GM21423 (cell line): ENCODE results near the gene RALB.
A peak's percentile ranks its signal among the peaks of the same experiment; 100 is the strongest.
"Not testable (repeated sequence)": the region's sequence is repeated elsewhere in the genome, so short reads cannot be mapped to it uniquely, and the experiment has no call there.

Experiments used
- ATAC-seq: cut with Tn5 transposase; IDR thresholded peaks from one replicate; pipeline ENCODE4 v1.9.1; 2021; ENCODE audit warnings: mild to moderate bottlenecking, moderate library complexity; ENCODE audit not compliant: unreplicated experiment

The RALB gene

DNA sequence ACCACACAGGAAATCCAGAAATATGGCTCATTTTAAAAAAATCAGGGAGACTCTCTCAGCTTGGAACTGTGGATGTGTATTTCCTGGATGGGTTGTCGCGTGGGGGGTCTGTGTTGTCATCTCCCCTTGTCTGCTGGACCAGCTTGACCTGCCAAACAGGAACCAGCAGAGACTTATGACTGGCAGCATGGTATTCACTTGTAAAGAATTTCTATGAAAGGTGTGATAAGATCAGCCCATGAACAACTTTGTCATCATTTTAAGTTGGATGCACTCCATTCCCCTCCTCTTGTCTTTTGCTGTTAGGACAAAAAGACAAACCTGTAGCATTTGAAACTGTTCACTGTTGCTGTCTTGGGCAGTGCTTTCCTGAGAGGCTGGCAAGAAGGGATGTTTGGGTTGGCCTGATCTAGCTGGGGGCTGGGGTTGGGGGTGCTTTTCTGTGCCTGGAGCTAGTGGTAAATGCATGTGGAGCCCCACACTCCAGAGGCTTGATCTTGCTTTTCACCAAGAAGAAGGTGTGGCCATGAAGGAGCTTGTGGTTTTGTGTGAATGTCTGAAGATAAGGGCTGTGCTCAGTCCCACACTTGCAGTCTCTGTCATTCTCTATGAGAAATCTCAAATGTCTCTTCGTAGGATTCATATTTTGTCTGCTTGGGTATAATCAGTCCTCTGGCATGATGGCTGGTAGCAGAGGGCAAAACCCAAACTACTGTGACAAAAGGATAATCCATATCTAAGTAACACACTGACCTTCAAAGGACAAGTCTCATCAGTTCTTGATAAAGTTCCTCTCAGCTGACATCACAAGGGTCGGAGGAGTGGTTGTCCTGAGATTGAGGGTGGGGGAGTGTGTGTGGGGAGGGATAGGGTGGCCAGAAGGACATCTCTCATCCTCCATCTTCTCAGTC is 39.0 kb downstream of the RALB start:
- no peak for ATAC-seq

DNA sequence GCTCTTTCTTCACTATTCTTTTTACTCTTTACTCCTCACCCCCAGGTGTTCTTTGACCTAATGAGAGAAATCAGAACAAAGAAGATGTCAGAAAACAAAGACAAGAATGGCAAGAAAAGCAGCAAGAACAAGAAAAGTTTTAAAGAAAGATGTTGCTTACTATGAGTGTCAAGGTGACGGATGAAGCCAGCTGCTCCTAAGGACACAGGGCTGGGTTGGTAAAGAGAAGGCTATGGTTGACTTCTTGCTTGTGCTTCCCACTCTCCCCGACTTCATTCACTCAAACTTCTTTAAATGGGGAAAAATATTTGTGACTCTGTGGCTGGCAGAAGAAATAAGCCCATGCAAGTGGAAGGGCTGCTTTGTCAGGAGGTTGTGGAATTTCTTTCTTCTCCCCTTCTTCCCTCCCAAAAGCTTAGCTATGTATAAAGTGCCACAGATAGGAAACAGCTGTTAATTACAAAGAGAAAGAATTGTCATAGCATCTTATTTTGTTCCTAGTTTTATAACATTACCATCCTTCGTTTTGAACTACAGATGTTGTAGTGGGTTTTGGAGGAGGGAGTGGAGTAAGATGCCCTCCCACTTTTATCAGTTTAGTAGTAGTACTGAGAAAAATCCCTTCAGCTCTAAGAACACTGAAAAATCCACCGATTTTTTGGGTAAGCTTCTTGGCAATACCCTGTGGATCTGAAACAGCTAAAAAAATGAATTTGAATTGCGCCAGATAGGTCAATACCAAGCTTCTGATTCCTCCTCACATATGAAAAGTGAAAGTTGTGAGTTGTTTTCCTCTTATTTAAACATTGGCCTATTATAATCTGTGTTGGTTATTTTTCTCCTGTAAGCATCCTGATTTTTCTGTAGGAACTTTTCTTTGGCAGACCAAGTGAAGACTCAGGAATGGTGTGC is 40.7 kb downstream of the RALB start:
- peak; percentile 13 for ATAC-seq

DNA sequence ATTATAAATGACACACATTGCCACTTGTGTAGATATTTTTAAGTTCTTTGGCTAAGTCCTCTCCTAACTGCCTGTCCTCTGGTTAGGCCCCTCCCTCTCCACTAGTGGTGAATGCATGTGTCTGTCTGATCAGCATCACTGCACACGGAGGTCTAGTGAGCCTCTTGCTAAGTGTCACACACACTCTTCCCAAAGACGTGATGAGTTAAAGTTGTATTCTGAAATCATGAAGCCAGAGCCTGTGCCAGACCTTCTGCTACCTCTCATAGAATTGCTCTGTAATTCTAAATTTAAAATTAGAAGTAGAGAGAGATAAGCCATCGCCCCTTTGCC is 41.3 kb downstream of the RALB start:
- peak; percentile 95 for ATAC-seq

DNA sequence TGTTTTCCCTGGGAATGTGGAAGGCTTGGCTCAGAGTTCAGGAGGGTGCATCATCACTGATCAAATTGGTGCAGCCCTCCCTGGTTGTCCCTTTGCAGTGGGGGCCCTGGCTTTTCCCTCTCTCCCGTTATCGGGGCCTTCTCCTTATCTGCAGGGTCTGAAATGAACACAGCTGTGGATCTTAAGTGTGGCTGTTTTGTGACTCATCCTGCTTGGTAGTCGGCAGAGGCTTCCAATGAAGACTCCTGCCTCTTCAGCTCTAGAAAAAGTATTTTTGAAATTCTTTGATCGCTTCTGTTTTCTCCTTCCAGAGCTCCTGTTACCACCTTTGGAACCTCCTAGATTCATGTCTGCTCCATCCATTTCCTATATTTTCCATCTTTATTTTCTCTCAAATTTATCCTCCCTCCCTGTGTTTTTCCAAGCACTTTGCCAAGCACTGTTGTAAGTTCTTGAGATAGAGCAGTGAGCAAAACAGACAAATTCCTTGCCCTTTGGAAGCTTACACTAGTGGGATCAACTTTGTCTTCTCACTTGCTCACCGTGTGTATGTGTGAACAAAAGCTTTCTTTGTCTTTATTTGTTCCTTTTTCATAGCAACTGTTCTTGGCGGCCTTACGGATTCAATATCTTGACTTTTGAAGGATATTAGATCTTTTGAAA is 45.7 kb downstream of the RALB start:
- no peak for ATAC-seq

DNA sequence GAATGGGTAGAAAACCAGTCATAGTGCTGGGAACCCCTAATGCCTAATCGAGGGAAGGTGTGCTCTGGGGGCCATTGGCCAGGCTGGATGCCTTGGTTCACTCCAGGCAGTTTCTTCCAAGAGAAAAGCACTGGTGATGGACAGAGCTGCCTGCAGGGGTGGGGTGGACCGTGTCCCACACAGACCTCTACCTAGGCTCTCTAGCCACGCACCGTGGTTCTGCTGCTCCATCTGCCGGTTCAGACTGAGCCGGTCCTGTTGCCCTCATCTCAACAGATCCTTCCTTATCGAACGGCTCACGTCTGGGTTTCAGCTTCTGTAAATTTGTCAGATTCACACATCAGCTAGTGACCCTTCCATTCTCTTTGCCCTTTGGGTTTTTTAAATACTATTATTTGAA is 46.4 kb downstream of the RALB start:
- no peak for ATAC-seq

DNA sequence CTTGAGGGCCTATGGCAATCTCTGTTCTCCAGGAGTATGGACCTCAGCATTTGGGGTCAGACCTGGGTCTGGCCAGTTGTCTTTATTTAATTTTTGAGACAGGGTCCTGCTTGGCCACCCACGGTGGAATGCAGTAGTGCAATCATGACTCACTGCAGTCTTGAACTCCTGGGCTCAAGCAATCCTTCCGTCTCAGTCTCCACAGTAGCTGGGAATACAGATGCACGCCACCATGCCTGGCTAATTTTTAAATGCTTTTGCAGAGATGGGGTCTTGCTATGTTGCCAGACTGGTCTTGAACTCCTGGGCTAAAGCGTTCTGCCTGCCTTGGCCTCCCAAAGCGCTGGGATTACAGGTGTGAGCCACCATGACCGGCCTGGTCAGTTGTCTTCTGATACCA is 46.9 kb downstream of the RALB start:
- ATAC-seq: no peak

DNA sequence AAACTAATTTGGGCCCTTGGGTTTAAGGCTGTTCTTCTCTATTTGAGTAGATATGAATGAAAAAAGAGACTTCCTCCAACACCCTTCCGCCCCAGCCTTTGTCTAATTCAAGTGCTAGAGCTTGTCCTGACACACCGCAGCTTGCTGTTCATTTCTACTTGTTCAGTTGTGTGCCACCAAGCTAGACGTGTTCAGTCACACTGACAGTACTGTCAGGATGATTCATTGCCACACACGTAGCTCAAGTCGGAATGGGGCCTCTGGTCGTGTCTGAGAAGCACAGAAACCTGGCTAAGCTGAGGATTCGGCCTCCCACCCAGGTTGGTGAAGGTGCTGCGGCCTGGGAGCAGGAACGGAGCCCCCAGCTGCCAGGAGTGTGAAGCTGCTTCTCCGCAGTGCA is 47.7 kb downstream of the RALB start:
- no peak for ATAC-seq

DNA sequence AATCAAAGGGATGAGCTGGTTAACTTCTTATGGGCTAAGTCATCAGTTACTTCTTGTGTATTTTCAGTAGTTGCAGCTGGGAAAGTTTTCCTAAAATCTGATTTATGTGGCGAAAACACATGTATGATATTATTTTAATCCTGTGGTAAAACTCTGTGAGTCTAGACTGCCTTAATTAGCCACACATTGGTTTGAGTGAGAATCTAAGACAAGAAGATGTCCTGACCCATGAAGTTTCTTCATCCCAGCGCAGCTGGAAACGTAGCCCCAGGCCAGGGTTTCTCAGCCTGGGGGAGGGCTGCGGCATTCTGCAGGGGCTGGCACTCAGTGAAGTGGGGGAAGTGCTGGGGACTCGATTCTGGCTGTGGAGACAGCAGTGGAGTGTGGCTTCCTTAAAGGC is 48.6 kb downstream of the RALB start:
- no peak for ATAC-seq

DNA sequence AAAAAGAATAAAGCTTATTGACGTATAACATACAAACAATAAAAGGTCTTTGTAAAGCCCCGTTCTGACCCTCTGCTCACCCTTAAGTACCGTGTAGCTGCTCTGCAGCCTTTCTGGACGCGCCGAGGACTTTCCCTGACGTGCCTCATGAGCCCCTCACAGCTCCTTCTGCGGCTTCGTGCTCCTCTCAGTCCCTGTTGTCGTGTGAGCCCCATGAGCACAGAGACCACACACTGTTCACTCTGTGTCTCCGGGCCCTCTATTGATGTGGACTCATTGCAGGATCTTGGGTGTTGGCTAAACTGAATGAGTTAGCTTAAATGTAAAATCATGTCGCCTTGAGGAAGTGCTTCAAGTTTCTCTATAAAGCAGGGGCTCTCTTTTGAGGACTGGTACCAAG is 49.6 kb downstream of the RALB start:
- no peak for ATAC-seq

DNA sequence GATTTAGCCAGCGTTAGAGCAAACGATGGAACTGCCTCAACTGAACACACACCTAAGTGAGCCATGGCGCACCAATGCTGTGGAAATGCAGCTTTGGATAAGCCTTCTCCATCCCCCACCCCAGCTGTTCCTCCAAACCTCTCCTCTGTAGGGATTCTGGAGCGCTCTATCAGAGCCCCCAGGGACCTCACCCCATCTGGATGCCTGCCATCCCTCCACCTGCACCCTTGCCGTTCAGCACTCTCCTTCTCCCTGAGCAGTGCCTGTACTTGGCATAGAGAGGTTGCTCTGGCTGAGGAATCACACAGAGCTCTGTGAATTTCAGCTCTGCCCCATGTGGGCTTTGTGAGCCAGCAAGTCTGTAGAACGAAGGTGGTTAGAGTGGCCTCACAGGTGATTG is 50.5 kb downstream of the RALB start:
- ATAC-seq: no peak

DNA sequence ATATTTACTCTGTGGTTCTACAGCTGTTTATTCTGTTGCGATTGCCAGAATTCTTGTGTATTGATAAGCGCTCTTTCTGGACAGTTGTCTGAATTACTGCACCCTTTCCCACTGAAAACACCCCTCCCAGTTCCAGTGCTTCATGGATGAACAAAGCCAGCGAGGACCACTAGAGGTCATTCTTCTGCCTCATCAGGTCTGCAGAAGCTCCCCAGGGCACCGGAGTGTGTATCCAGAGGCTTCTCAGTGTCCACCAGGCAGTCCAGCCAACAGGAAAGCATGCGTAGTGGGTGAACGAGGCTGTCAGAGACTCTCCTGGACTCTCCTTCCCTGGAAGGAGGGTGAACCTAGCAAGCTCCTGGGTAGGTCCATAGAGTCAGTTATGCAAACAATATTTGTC is 52.6 kb downstream of the RALB start:
- no peak for ATAC-seq

DNA sequence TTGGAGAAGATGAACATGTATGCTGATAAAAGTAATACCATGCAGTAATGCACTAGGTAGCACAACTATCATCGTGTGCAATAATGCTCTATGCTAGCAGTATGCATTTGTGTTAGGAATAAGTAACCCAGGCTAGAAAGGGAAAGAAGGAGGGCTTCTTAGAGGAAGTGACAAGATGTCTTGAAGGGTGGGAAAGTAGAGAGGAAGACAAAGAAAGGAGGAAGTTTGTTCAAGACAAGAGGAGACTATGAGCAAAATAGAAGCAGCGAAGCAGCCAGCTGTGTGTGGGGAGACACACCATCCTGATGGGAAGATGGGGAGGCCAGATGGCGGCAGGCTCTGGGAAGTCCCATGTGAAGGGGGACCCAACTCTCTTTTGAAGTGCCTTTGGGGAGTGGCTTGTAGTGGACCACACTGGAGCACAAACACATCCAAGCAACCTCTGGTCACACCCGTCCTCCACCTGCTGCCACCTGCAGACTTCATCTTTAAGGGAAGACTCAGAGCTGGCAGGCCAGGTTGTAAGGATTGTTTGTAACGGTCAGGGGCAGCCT is 53.4 kb downstream of the RALB start:
- no peak for ATAC-seq

DNA sequence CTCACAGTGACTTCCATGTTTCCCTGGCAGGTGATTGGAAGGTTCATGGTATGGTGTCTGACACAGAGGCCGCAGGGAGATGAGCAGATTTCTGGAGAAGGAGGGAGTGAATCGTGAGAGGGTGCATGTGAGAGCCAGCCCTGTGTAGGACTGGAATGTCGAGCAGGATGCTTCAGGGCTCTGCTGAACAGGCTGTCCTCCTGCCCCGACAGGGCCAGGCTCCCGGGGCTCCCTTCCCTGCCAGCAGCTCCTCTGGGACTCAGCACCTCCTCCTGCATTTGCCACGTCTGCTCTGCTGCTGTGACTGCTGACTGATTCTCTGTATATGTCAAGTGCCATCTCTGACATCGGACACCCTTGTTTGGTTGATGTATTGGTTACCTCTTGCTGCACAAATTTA is 54.8 kb downstream of the RALB start:
- ATAC-seq: no peak

DNA sequence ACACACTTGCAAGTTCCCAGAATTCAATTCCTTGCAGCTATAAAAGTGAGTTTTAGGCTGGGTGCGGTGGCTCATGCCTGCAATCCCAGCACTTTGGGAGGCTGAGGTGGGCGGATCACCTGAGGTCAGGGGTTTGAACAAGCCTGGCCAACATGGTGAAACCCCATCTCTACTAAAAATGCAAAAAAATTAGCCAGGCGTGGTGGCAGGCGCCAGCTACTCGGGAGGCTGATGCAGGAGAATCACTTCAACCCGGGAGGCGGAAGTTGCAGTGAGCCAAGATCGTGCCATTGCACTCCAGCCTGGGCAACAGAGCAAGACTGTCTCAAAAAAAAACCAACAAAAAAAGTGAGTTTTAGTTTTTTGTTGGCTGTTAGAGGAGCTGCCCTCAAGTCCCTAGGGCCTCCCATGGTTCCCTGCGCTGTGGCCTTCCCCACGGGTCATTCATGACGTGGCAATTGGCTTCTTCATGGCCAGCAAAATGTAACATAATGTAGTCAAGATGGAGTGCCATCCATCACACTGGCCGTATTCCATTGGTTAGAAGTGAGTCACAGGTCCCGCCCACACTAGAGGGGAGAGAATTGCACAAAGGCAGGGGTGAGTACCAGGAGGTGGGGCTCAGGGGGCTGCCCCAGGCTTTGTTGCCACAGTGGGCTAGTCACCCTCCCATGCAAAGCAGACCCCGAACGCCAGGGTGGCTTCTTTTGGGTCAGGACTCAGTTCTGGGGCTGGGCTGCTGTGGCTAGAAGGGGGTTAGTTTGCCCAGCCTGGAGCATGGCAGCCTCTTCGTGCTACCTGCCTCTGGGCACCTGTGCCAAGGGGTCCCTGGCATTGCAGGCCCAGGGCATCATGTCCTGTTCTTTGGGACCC is 55.6 kb downstream of the RALB start:
- no peak for ATAC-seq

DNA sequence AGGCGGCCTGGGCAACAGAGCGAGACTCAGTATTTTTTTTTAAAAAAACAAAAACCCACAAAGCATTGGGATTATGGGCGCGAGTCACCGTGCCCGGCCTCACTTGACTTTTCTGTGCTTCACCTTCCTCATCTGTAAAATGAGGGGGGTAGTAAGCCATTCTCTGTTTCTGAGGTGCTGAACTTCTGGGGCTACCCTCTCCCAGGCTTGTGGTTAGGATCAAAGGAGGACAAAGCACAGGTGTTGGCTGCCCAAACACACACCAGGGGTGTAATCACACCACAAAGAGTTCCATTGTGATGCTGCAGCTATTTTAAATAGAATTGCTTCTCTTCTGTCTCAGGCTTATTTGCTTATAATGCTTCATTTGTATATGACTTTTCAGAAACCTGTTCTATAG is 57.5 kb downstream of the RALB start:
- ATAC-seq: peak; percentile 45

DNA sequence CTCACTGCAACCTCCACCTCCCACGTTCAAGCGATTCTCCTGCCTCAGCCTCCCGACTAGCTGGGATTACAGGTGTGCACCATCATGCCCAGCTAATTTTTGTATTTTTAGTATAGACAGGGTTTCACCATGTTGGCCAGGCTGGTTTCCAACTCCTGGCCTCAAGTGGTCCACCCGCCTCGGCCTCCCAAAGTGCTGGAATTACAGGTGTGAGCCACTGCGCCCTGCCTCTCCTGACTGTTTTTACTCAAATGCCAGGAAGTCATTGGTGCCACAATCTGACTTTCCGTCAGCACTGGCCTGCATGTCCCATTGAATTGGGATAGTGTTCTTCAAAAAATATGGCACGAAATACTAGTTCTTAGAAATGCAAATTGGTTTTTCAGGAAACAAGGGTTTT is 58.2 kb downstream of the RALB start:
- ATAC-seq: not testable (repeated sequence)

DNA sequence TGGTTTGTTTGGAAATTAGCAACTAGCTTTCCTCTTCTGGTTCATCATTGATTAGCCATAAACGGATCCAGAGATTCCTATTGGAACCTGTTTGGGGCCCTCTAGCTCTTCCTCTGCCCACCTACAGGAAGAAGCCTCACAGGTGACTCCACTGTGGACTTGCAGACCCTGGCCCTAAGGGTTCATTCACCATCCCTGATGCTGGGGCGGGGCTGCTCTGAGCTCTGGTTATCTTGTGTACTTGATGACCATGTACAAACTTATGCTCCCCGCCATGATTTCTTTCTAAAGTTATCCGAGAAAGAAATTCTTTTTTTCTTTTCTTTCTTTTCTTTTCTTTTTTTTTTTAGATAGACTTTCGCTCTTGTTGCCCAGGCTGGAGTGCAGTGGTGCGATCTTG is 59.4 kb downstream of the RALB start:
- ATAC-seq: no peak

DNA sequence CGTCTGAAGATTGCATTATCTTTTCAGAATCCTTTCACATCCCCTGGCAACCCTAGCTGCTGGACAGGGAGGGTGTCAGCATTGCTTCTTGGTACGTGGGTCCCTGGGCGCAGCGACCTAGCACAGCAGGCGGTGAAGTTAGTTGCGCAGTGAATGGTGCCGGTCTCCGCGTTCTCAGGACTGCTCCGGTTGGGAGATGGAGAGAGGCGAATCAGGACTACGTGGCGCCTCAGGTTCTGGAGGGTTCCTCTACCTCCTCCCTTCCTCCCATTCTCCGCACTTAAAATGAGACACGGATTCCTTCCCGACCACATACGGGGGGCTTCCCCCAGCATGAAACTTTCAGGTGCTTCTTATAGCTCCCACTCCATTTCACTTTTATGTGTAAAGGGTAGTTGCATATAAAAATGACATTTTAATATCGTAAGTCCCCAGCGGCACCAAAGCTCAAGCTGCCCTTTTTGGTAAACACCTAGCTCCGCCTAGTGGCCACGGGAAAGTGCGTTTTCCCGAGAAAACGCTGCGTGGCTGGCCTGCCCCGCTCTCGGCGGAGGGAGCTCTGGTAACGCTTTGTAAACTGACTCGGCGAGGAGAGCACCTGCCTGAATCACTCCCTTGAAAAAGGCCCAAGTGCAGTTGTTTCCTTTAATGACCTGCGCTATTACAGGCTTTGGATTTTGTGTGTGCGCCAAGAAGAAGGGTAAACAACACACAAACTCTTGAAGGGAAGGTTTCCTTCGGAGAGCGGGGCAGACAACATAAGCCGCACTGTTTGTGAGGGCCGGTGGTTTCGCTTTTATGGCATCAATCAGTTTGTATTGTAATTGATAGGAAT is 60.4 kb downstream of the RALB start:
- no peak for ATAC-seq
